HEK293T (cell line): ENCODE measurements around the gene MRPL33.

Experiments
- ELF4 ChIP-seq: fragments of 450-650 bp; IDR thresholded peaks from 2 replicates; pipeline ENCODE4 v1.6.1; 2017; ENCODE audit warnings: antibody characterized with exemption
- FOXM1 ChIP-seq: fragments of 450-650 bp; IDR thresholded peaks from 2 replicates; pipeline ENCODE4 v1.6.1; 2017; ENCODE audit warnings: mild to moderate bottlenecking, borderline replicate concordance
- NFRKB ChIP-seq: fragments of 450-650 bp; IDR thresholded peaks from 2 replicates; pipeline ENCODE4 v1.6.1; 2016; ENCODE audit warnings: mild to moderate bottlenecking, moderate library complexity
- SP1 ChIP-seq: fragments of 450-650 bp; IDR thresholded peaks from 2 replicates; pipeline ENCODE4 v1.6.1; 2017
- SUZ12 ChIP-seq: fragments of 450-650 bp; IDR thresholded peaks from 2 replicates; pipeline ENCODE4 v1.6.1; 2016; ENCODE audit warnings: mild to moderate bottlenecking

- no peak for TF ChIP-seq SP1
- no peak for TF ChIP-seq FOXM1
- no peak for TF ChIP-seq SUZ12
- no peak for TF ChIP-seq ELF4
- TF ChIP-seq NFRKB = no peak
These were observed 43.2 kb downstream of the MRPL33 start for GRCh38 chr2:27814758-27815157.
